ENCODE data around the gene SSH2. TPM values are rescaled to one million over a fixed set of nuclear protein-coding genes. Genes with fewer than 3 reads are reported as not detected.

SSH2 gene
- total and polyA plus RNA-seq, 2 of the 13 experiments (the other 11 are each of a cell fraction or from before 2014, with no cell fraction given): 6.0 to 6.4 TPM

- no peak for TF ChIP-seq MLXIP (CRISPR knock-in tag; IDR thresholded peaks at IDR 0.05; ENCODE audit: borderline replicate concordance)
- no peak for TF ChIP-seq MED13 (CRISPR knock-in tag; IDR thresholded peaks at IDR 0.05)
Measured at GRCh38 chr17:29753845-29754439, 176.1 kb downstream of the SSH2 start (continued).

DNA sequence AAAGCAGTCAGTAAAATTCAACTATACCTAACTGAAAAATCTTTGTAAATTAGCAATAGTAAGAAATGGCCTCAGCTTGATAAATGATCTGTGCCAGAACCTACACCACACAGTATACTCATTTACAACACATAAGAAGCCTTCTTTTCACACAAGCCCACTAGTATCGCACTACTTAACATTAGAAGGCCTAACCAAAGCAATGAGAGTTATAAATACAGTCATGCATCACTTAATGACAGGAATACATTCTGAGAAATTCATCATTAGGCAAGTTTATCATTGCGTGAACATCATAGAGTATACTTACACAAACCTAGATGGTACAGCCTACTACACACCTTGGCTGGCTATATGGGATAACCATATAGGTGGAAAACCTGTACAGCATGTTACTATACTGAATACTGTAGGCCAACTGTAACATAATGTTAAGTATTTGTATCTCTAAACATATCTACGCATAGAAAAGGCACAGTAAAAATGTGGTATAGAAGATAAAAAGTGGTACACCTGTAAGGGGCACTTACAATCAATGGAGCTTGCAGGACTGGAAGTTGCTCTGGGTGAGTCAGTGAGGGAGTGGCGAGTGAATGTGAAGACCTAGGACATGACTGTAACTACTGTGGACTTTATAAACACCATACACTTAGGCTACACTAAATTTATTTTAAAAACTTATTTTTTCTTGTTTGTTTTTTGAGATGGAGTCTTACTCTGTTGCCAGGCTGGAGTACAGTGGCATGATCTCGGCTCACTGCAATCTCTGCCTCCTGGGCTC lies 180.8 kb downstream of the SSH2 start:
- H4K20me1 ChIP-seq (ENCODE audit: insufficient read depth, low read length): no peaks in the 10 kb centered on the region; the same call in 1 of the 2 replicates
- DNase-seq (ENCODE audit: low spot score) (no peak), FAIRE-seq (no peak), ATAC-seq (no peak)
- H3K4me3 ChIP-seq (replicated peaks in 1 of 3; ENCODE audit: insufficient read depth in 1 of 3, low read depth in 2 of 3, low read length in 3 of 3): no peak overlapping the region
- POLR2A ChIA-PET: no interaction called here
- H3K4me1 ChIP-seq (ENCODE audit: insufficient read depth, low read length): peaks cover 26% of the 10 kb centered on the region
- no peak overlapping the region for H3K27ac ChIP-seq (ENCODE audit: extremely low read length, insufficient read depth, low read length)
- BruUV-seq (replicated peaks): no TSS peak
- intact Hi-C loops (cut with micrococcal nuclease; ENCODE audit: unreplicated experiment): no loop called here
- H3K4me2 ChIP-seq (ENCODE audit: low read depth, low read length): no peak overlapping the region
- H3K27me3 ChIP-seq (ENCODE audit: control insufficient read depth in 1 of 2, insufficient read depth in 2 of 2, low read length in 2 of 2): no peaks in the 10 kb centered on the region
- no peak overlapping the region for H2AFZ ChIP-seq (ENCODE audit: low read length)
- 99% methylated on average over 5 of the region's 5 CpGs for WGBS (ENCODE audit: low lambda C conversion rate)
- H3K9ac ChIP-seq (ENCODE audit: insufficient read depth, low read depth, low read length): no peak overlapping the region
- H3K36me3 ChIP-seq (replicated peaks in 1 of 2; ENCODE audit: control insufficient read depth in 1 of 2, insufficient read depth in 2 of 2, low read length in 2 of 2): no peaks in the 10 kb centered on the region; a peak in 2 of 5 replicates
- no peaks in the 10 kb centered on the region for H3K9me3 ChIP-seq (ENCODE audit: low read length)
- H3K79me2 ChIP-seq (ENCODE audit: insufficient read depth, low read length): no peaks in the 10 kb centered on the region
- CTCF ChIA-PET (ENCODE audit: low intra/inter-chr PET ratio, low total read pairs): no interaction called here
- in situ Hi-C loops (cut with HindIII; ENCODE audit: extremely low pct_ligation_motif_present, low pct_unique_long_range_greater_than_20kb): no loop called here
- no peak for TF ChIP-seq ELF1 (CRISPR knock-in tag; IDR thresholded peaks at IDR 0.05)
- TF ChIP-seq PAX8 (CRISPR knock-in tag; IDR thresholded peaks at IDR 0.05; ENCODE audit: borderline replicate concordance): no peak
- TF ChIP-seq ZNF782 (CRISPR knock-in tag; IDR thresholded peaks at IDR 0.05; ENCODE audit: borderline replicate concordance): no peak
- no peak for TF ChIP-seq GPBP1L1 (CRISPR knock-in tag; IDR thresholded peaks at IDR 0.05)
- no peak for TF ChIP-seq ZFP41 (CRISPR knock-in tag; IDR thresholded peaks at IDR 0.05; ENCODE audit: borderline replicate concordance)
- no peak for TF ChIP-seq ZNF260 (CRISPR knock-in tag; IDR thresholded peaks at IDR 0.05; ENCODE audit: borderline replicate concordance, low read depth)
- TF ChIP-seq ZC3H4 (CRISPR knock-in tag; IDR thresholded peaks at IDR 0.05; ENCODE audit: borderline replicate concordance): no peak
- TF ChIP-seq ZNF550 (CRISPR knock-in tag; IDR thresholded peaks at IDR 0.05; ENCODE audit: borderline replicate concordance): no peak
- no peak for TF ChIP-seq KAT7 (CRISPR knock-in tag; IDR thresholded peaks at IDR 0.05; ENCODE audit: borderline replicate concordance)
- TF ChIP-seq, protein P1, sequence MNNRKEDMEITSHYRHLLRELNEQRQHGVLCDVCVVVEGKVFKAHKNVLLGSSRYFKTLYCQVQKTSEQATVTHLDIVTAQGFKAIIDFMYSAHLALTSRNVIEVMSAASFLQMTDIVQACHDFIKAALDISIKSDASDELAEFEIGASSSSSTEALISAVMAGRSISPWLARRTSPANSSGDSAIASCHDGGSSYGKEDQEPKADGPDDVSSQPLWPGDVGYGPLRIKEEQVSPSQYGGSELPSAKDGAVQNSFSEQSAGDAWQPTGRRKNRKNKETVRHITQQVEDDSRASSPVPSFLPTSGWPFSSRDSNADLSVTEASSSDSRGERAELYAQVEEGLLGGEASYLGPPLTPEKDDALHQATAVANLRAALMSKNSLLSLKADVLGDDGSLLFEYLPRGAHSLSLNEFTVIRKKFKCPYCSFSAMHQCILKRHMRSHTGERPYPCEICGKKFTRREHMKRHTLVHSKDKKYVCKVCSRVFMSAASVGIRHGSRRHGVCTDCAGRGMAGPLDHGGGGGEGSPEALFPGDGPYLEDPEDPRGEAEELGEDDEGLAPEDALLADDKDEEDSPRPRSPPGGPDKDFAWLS (CRISPR knock-in tag; IDR thresholded peaks at IDR 0.05; ENCODE audit: borderline replicate concordance): no peak
- TF ChIP-seq SP5 (CRISPR knock-in tag; IDR thresholded peaks at IDR 0.05; ENCODE audit: borderline replicate concordance, low read depth): no peak
- TF ChIP-seq PRMT3 (CRISPR knock-in tag; IDR thresholded peaks at IDR 0.05; ENCODE audit: borderline replicate concordance, low read depth): no peak
- no peak for TF ChIP-seq FOSL2 (CRISPR knock-in tag; IDR thresholded peaks at IDR 0.05)
- TF ChIP-seq PCBP1 (IDR thresholded peaks at IDR 0.05; ENCODE audit: borderline replicate concordance, low read depth, low read length): no peak

Measured in HepG2 (cell line).